Measurements from ENCODE around the gene TRIM17.

TRIM17 gene

DNA sequence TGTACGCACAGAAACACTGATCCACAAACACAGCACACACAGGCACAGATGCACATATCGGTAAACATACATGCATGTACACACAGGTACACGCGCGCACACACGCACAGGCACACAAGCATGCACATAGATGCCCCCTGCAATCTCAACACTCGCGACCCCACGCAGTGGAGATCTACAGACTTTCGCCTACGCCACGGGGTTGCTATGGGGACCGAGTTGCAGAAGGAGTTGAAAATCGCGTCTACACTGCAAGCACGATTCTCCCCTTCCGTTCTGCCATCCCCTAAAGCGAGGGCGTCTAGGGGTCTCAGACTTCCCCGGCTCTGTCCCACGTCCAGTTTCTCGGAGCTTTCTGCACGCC is 826 bp downstream of the TRIM17 start:
- no peak for DNase-seq

DNA sequence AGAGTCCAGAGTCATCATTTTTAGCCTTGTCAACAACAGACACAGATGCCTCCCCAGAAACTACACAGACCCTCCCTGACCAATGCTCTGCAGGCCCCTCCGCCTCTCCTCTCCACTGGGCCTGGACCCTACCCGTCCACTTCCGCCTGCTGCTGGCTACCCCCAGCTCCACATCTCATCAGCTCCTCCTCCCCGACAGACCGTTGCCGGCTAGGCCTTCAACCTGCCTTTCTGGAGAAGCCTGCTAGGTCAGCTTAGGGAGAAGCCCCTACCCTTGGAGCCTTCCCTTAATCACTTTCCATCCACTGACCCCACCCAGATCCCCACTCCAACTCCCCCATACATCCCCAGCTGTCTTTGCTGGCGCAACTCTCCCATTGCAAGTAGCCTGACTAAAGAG is 1.4 kb downstream of the TRIM17 start:
- DNase-seq, result no peak

DNA sequence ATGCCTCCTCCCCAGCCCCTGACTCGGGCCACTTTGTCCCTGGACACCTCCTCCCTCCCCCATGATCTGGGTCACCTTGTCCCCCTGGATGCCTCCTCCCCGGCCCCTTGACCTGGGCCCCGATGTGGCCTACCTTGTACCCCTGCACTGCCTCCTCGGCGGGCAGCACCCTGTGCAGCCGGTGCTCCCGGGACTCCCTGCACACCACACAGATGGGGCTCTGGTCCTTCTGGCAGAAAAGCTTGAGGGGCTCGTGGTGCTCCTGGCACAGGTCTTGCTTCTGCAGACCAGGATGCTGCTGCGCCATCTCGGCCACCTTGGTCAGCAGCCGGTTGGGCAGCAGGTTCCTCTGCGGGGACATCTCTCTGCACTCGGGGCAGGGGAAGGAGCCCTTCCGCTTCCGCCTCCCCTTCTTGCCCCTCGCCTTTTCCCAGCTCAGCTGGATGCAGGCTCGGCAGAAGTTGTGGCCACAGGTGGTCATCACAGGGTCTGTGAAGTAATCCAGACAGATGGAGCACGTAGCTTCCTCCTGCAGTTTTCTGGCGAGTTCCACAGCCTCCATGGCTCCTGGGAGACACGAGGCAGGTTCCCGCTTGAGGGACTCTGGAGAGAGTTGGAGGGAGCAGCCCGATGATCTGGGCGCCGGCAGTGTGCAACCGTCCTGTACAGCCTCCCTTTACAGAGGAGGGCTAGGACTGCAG is 2.0 kb downstream of the TRIM17 start:
- DNase-seq, result no peak

DNA sequence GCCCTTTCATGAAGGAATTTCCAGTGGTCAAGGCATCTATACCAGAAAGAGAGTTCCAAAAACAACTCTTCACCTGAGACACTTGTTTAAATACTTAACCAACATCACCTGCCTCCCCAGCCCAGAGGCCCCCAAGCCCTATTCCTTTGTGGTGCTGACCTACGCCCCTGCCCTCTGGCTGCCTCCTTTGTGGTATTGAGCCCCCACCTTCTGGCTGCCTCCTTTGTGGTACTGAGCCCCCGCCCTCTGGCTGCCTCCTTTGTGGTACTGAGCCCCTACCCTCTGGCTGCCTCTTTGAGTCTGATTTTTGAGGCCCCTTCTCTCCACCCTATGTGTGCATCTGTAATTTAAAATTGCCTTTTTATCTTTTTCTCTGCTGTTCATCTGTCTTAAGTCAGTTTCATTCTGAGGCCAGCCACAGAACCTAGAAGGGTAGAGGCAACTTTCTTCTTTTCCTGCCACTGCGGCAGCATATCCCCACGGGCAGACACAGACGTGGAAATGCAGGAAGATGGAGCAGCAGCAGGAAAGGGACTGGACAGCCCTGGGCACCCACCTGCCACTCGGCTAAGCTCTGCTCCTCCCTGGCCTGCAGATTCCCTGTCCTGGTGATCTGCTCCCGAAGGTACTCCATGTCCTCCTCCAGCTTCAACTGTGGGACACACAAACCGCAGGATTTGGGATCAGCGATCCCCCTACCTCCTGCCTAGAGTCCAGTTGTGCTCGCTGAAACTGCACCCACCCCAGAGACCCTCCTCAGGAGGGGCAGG is 3.2 kb downstream of the TRIM17 start:
- DNase-seq, result no peak

DNA sequence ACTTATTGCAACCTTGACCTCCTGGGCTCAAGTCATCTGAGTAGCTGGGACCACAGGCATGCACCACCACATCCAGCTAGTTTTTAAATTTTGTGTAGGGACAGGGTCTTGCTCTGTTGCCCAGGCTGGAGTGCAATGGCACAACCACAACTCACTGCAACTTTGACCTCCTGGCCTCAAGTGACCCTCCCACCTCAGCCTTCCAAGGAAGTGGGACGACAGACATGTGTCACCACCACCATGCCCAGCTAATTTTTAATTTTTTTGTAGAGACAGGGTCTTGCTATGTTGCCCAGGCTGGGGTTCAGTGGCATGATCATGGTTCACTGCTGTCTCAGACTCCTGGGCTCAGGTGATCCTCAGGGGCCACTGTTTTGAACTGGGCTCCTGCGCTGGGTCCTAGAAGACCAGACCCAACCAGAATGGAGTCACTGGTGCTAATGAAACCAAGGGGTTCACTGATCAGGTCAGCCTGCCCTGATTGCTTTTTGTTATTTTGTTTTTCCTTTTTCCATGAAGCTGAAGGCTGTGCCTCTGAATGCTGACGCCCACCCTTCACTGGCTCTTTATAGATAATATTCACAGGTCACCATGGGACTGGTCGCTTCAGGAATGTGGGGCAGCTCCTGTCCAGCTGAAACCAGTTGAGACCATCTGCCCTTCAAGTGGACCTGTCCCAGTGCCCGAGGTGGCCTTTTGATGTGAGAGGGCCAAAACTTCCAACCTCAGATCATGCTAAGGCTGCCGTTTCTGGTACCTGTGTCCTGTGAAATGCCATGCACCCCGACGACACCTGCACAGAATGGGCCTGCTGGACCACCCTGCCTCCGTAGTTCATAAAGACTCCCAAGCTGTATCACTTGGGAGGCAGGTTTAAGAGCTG is 4.9 kb downstream of the TRIM17 start:
- no peak for DNase-seq

DNA sequence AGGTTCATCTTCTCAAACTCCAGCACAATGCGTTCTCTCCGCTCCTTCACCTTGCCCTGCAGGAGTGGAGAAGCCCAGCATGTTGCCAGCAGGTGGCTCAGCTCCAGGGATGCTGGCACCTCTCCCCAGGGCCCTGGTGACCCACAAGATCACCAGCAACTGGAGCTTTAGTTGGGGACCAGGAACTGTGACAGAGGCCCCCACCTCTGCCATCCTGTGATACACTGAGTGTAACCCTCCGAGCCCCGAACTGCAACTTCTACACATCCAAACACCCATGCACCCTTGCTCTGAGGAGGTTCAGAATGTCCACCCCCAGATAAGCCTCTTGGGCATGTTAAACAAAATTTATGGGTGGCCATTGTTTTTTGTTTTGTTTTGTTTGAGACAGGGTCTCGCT is 5.5 kb downstream of the TRIM17 start:
- DNase-seq, result no peak

DNA sequence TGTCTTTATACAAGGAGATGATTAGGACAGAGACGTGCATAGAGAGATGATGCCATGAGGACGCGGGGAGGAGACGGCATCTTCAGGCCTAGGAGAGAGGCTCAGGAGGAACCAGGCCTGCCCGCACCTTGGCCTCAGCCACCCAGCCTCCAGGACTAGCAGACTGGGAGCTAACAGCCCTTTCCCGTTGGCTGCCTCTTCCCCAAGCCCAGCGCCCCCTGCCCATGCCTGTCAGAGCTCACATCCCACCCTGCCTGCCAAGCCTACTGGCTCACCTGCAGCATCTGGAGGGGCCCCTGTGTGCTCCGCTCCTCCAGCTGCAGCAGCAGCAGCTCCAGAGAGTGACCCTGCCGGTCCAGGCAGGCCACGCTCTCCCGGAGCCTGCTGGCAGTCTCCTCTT is 6.0 kb downstream of the TRIM17 start:
- no peak for DNase-seq

DNA sequence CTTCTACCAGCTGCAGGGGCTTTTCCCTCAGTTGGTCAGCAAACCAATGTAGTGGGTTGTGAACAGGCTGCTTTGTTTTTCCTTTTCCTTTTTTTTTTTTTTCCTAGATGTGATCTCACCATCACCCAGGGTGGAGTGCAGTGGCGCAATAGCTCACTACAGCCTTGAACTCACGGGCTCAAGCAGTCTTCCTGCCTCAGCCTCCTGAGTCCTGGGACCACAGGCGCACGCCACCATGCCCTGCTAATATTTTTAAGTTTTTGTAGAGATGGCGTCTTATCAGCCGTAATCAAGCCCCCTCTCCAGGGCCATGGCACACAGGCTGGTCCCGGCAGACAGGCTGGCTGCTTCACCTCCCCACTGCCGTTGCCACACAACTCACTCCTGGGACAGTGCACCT is 6.6 kb downstream of the TRIM17 start:
- no peak for DNase-seq

DNA sequence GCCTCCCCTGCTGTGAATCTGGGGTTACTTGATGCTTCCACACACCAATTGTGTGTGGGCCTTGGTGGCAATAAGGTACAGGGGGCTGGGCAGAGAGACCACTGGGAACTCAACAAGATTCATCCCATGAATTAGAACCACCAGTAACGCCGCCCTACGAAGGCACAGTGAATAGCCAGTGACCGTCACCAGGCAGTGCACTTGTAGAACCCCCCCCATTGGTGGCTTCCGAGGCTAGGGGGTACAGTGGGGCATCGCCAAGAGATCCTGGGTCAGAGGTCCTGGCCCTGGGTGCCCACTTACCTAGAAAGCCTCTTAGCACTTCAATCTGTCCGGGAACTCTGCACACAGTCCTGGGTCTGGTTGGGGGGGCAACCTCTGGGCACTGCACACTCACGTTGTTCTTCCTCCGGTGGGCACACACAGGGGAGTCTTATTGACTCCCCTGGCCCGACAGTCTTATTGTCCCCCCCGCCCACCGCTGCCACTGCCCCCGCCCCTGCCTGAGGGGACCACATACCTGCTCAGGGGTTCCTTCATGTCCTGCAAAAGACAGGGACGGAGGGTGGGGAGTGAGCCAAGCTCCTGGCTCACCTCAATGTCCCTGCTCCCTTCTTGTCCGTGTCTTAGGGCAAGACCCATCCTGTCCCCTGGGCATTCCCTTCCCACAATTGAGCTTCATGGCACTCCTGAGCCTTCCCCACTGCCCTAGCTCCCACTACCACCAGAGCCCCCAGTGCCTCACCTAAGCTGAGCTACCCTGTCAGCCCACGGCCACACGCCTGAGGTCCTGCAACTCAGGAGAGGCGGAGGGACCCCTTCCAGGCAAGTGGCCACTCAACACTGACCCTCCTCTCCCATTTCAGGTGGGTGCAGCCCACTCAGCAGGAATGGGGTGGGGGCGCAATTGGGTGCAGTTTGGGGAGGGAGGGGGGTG is 7.5 kb downstream of the TRIM17 start:
- no peak for DNase-seq

DNA sequence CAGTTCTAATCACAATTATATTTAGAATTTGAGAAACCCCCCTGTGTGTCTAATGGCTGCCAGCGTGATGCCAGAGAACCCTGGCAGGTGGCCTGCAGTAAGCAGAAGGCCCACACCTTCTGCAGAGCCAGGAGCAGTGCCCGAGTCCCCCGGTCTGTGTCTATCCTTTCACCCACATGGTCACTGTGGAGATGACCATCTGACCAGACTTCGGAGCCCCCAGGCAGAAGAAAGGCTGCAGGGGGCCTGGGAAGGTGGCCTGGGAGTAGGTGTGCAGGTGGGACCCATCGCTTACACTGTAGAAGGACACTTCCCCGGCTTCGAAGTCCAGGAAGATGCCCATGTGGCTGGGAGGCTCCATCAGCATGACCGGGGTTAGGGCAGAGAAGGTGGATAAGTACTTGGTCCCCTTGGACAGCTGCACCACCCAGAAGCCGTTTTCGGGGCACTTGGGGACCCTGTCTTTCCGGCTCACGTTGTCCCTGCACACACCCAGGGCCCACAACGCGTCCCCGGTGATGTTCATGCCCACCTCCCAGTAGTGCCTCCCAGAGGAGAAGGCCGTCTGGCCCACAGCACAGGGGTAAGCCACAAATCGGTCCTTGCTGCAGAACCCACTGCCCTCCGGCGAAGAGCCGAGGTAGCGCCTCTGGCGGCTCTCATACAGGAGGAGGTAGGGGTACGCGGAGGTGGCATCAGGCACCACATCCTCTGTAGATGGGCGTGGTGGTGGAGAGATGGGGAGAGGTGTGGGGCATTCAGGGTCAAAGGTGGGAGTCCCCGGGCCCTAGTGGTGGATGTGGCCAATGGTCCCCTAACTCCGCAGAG is 8.4 kb downstream of the TRIM17 start:
- DNase-seq, result no peak

DNA sequence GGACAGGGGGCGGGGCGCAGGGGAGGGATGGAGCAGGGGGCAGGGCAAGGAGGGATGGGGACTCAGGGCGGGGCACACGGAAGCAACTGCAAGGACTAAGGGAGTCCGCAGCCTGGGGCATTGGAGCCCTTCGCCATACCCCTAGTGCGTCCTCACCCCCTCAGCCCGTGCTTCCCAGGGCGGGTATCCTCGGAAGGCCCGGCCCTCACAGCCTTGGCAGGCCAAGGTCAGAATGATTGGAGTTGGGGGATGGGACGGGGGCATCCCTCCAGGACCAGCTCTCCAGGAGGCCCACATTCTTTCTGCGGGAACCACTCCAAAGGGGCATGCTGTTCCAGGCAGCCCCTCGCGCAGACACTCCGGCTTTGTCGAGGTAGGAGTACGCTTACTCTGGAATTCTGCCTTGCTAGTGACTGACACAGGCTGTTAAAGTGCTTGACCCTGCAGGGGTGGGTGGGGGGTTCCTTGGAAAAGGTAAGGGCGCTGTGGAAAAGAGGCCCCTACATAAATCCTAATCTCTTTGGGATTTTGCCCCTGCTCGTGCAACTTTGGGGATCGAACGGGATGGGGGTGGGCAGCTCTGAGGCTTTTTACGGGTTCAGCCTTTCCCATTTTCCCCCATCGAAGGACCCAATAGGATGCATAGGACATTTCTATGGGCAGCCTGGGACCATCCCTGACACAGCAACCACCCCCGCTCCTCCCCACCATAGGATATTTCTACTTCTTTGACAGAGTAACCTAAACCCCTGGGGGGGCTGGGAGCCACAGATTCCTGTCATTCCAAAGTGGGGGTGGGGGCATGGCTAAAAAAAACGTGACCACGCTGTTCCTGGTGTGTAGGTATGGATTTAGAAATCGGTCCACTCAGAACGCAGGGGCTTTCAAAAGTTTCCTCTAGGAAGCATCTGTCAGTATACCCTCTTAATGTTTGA is 9.3 kb downstream of the TRIM17 start:
- DNase-seq, result no peak

DNA sequence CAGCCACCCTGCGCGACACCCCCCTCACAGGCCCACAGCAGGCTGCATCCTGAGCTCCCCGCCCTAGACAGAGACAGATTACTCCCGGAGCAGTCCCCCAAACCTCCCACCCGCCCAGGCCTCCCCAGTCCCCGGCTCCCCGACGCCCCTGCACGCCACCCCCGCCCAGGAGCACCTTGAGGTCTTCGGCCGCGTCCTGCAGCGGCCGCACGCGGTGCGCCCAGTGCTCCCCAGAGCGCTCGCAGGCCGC is 10.8 kb downstream of the TRIM17 start:
- no peak for DNase-seq

DNA sequence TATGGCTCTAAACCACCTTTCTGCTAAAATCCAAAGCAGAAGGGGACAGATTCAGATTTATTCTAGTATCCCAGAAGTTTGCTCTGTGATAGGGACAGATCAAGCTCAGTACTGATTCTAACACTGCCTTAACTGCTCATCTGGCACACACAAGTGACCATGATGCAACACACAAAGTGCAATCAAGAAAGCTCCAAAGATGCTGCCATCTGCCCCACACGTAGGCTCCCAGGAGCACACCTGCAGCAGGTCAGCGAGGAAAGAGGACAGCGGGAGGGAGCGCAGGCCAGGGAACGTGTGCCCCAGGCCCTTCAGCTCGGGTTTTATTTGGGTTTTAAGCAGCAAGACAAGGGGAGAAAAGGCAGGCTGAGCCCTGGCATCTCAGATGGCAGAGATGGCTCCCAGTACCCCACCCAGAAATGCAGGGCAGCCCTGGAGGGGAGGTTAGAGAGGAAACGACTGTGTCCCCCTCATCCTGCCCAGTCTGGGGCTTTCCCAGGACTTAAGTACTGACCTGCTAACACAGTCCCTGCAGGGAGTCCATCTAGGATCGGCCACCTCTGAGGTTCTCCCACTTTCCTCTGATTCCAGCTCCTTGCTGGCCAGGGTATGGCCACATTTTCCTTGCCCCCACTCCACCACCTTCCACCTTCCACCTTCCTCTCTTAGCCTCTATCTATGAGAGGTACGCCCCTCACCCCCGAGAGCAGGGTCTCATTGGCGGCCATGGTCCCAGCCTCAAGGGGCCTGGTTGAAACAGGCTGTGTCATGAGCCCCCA is 11.3 kb downstream of the TRIM17 start:
- DNase-seq, result no peak

DNA sequence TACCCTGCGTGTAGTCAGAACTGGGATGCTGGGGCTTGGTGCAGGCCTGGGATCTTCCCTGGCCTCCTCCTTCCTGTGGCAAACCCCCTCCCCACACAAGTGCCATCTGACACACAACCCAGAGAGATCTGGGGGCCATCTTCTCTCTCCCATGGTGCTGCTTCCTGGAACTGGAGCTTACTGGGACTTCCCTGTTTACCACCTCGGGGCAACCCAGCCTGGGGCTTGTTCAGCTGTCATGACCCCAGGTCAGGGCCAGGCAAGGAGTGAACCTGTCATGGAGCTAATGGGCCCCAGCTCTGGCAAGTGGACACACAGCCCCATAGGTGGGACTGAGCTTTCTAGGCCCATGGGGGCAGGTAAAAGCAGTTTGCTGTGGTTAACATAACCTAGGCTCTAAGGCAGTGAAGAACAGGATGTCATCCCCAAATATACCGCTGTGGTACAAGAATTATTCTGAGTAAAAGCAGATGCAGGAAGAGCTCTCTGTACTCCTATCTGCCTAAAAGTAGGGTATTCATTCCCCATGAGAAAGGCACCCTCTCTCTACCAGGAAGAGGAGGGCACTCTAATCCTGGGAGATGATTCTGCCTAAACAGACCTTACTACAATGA is 12.4 kb downstream of the TRIM17 start:
- no peak for DNase-seq

DNA sequence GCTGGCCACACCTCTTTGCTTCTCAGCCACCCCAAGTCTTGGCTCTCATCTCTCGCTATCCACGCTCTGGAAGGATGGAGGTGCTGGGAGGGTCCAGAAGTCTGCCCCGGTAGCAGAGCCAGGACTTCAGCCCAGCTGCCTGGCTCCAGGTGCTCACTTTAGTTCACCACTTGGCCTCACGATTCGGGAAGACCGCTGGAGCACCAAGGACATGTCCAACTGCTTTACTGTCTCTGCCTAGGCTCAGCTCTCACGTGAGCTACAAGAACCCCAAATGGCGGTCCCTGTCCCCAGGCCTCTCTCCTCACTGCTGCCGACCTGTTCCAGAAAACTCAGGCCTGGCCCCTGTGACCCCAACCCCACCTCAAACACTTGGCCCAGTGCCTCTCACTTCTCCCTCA is 13.4 kb downstream of the TRIM17 start:
- no peak for DNase-seq

DNA sequence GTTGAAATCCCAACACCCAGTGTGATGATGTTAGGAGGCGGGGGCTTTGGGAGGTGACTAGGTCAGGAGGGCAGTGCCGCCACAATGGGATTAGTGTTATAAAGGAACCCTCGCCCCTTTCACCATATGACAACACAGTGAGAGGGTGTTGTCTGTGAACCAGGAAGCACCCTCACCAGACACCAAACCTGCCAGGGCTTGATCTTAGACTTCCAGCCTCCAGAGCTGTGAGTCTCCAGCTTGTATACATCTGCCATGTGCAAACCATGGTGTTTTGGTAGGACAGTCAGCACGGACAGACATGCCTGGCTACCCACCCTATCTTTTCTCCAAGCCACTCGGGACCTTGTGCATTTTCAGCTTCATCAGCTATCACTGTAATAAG is 14.0 kb downstream of the TRIM17 start:
- no peak for DNase-seq

DNA sequence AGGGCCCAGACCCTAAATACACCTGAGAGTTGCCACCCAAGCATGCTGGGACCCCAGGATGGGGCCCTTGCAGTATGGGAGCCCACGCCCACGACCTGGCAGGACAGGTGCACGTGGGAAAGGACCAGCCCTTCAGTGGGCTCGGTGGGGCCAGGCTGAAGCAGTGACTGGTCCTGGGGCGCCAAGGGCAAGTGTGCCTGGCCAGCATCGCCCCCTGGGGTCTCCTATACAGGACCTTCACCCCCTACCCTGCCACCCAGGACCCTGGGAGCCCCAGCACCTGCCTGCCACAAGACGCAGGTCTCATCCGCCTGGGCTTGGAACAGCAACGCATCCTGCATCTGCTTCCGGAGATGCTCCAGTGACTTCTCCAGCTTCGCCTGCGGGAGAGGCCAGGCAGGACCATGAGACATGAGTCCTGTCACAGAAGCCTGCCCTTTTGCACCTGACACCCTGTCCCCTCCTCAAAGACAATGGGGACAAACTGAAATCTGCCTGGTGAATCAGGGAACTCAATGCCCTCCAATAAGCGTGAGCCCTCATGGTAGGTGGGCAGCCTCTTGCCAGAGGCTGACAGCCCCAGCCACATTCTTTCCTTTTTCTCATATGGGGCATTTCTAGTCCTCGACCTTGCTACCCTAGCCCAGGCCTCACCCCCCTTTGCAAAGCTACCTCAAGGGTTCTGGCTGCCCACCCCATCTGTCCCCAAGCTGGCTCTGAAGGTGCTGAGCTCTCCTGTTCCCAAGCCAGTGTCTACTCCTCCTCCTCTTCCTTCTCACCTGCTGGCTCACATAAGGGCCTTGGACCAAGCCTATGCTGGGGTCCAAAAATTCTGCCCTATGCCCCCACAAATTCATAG is 14.7 kb downstream of the TRIM17 start:
- DNase-seq, result no peak

DNA sequence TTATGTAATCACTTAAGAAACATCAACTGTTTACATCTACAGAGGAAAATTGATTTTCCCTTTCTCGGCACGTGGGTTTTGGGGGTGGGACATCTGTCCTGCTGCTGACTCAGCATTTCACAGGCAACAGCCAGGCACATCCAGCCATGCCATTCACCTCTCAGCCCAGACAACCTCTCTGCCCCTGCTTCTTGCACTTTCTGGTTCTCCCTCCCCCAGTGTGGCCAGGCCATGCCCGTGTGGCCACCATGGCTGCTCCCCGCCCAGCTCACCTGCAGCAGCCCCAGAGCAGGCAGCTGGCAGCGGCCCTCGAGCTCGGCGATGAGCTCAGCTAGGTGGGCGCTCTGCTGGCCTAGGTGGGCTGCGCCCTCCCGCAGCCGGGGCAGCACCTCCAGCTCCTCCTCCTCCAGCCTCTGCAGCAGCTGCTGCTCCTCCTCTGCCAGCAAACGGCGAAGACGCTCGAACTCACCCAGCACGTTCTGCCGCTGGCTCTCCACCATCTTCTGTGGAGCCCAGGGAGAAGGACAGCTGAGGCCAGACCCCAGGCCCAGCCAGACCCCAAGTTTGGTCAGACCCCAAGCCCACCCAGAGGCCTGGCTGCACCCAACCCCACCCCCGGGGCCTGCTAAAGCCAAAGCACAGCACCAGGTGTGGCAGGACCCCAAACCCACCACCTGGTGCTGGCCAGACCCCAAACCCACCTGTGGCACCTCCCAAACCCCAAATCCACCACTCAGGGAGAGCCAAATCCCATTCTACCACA is 15.8 kb downstream of the TRIM17 start:
- DNase-seq, result no peak

Data from activated naive CD4-positive, alpha-beta T cell treated with Interleukin-2 at 50 U/mL for 16 hours (primary cell).